Measurements from ENCODE around the gene SULT1C3. TPM values are rescaled to one million over a fixed set of nuclear protein-coding genes. Genes with fewer than 3 reads are reported as not detected.

The SULT1C3 gene
- total and polyA plus RNA-seq, 2 of the 13 experiments (the other 11 are each of a cell fraction or from before 2014, with no cell fraction given): not detected

GRCh38 chr2:108271691-108272253 lies 32.0 kb downstream of the SULT1C3 start (continued):
- TF ChIP-seq FOXP4 (CRISPR knock-in tag; IDR thresholded peaks at IDR 0.05): no peak
- TF ChIP-seq ZFYVE20 (CRISPR knock-in tag; IDR thresholded peaks at IDR 0.05; ENCODE audit: borderline replicate concordance, low read depth): no peak
- no peak for TF ChIP-seq ZBTB43 (CRISPR knock-in tag; conservative IDR thresholded peaks at IDR 0.05)
- TF ChIP-seq GABPB1 (CRISPR knock-in tag; IDR thresholded peaks at IDR 0.05): peak; percentile 77
- TF ChIP-seq ZNF136 (CRISPR knock-in tag; IDR thresholded peaks at IDR 0.05; ENCODE audit: low read depth): no peak
- TF ChIP-seq PHF8 (CRISPR knock-in tag; IDR thresholded peaks at IDR 0.05): peak; percentile 56; the same call in 1 of the 2 replicates
- TF ChIP-seq ZFAT (CRISPR knock-in tag; conservative IDR thresholded peaks at IDR 0.05): no peak
- TF ChIP-seq SUZ12 (IDR thresholded peaks at IDR 0.05; ENCODE audit: low read depth, low read length): no peak
- TF ChIP-seq PITX1 (CRISPR knock-in tag; IDR thresholded peaks at IDR 0.05): no peak
- peak; percentile 31; the same call in 1 of the 2 replicates for TF ChIP-seq MEIS1 (CRISPR knock-in tag; IDR thresholded peaks at IDR 0.05; ENCODE audit: borderline replicate concordance)
- peak; percentile 32; the same call in 1 of the 2 replicates for TF ChIP-seq HNF4A (CRISPR knock-in tag; IDR thresholded peaks at IDR 0.05)
- no peak for TF ChIP-seq MLLT10 (CRISPR knock-in tag; IDR thresholded peaks at IDR 0.05)
- TF ChIP-seq ZNF644 (CRISPR knock-in tag; IDR thresholded peaks at IDR 0.05; ENCODE audit: low read depth): peak; percentile 81
- TF ChIP-seq ZNF776 (CRISPR knock-in tag; IDR thresholded peaks at IDR 0.05): no peak
- TF ChIP-seq FOXA1 (IDR thresholded peaks at IDR 0.05): no peak
- peak; percentile 90 for TF ChIP-seq FOXA1 (CRISPR knock-in tag; IDR thresholded peaks at IDR 0.05)
- no peak for TF ChIP-seq ZNF251 (CRISPR knock-in tag; IDR thresholded peaks at IDR 0.05)
- TF ChIP-seq RFX5 (IDR thresholded peaks at IDR 0.05; ENCODE audit: low read depth, low read length): no peak
- TF ChIP-seq NKX3-1 (CRISPR knock-in tag; IDR thresholded peaks at IDR 0.05): no peak

All from HepG2 (cell line).